OCI-LY7 (cell line): ENCODE results near the gene CIC. TPM values are rescaled to one million over a fixed set of nuclear protein-coding genes. Genes with fewer than 3 reads are reported as not detected.

Source experiments
- BruUV-seq: library from RNA; stranded (reverse); fragments of 400-500 nt; replicated peaks from 2 replicates; lab custom pipeline; 2021; lab: Mats Ljungman, UMichigan
- CTCF ChIA-PET: fragments of 300-600 bp; sonication (Branson Sonifier 250); formaldehyde crosslinking; loops from one replicate; lab custom pipeline; 2022; ENCODE audit warnings: antibody characterized with exemption; ENCODE audit not compliant: unreplicated experiment; lab: Charles Lee
- POLR2A ChIA-PET: fragments of 300-600 bp; sonication (Branson Sonifier 250); formaldehyde crosslinking; loops from one replicate; lab custom pipeline; 2022; ENCODE audit warnings: antibody characterized with exemption; lab: Charles Lee
- DNase-seq: peaks from one replicate; pipeline ENCODE4 v3.0.0-alpha.2; 2015; ENCODE audit warnings: low spot score
- H2AFZ ChIP-seq: fragments of 200-600 bp; sonication (generic), shearing (Covaris generic); 2 replicates; pipeline ENCODE4 v1.6.1; 2014; ENCODE audit warnings: mild to moderate bottlenecking, antibody characterized with exemption, low read length, moderate library complexity
- H3K27ac ChIP-seq: fragments of 200-600 bp; sonication (generic); 2 replicates; pipeline ENCODE4 v1.5.1; 2014; ENCODE audit warnings: mixed run types, low read depth, mild to moderate bottlenecking, moderate library complexity, low read length, inconsistent platforms; ENCODE audit not compliant: poor library complexity, severe bottlenecking
- H3K36me3 ChIP-seq: fragments of 200-600 bp; sonication (generic); 2 replicates; pipeline ENCODE4 v1.6.1; 2014; ENCODE audit warnings: mild to moderate bottlenecking, antibody characterized with exemption, low read length, moderate library complexity, mixed read lengths; ENCODE audit not compliant: insufficient read depth
- H3K4me1 ChIP-seq: fragments of 200-600 bp; sonication (generic); 2 replicates; pipeline ENCODE4 v1.5.1; 2014; ENCODE audit warnings: mild to moderate bottlenecking, low read length; ENCODE audit not compliant: insufficient read depth, poor library complexity, severe bottlenecking
- H3K4me2 ChIP-seq: fragments of 200-600 bp; sonication (generic); 2 replicates; pipeline ENCODE4 v1.6.1; 2014; ENCODE audit warnings: mild to moderate bottlenecking, low read length
- H3K4me3 ChIP-seq: fragments of 200-600 bp; sonication (generic); 2 replicates; pipeline ENCODE4 v1.5.1; 2014; ENCODE audit warnings: mild to moderate bottlenecking, low read depth, low read length; ENCODE audit not compliant: poor library complexity, severe bottlenecking
- H3K79me2 ChIP-seq: fragments of 200-600 bp; sonication (generic); 2 replicates; pipeline ENCODE4 v1.6.1; 2016; ENCODE audit warnings: low read depth, mild to moderate bottlenecking, low read length, moderate library complexity, mixed read lengths; ENCODE audit not compliant: insufficient read depth
- H3K9me2 ChIP-seq: fragments of 200-600 bp; sonication (generic); 2 replicates; pipeline ENCODE4 v1.6.1; 2016; ENCODE audit warnings: mild to moderate bottlenecking, low read length, mixed read lengths; ENCODE audit not compliant: insufficient read depth
- H3K9me3 ChIP-seq: fragments of 200-600 bp; sonication (generic); 2 replicates; pipeline ENCODE4 v1.6.1; 2014; ENCODE audit warnings: mild to moderate bottlenecking, mixed run types, low read length, mixed read lengths
- H4K20me1 ChIP-seq: fragments of 200-600 bp; sonication (generic); 2 replicates; pipeline ENCODE4 v1.6.1; 2014; ENCODE audit warnings: mild to moderate bottlenecking, antibody characterized with exemption, low read length, moderate library complexity, mixed read lengths; ENCODE audit not compliant: insufficient read depth
- CTCF ChIP-seq: fragments of 200-600 bp; sonication (generic); conservative IDR thresholded peaks from 2 replicates; pipeline ENCODE4 v1.5.1; 2014; ENCODE audit warnings: mild to moderate bottlenecking, antibody characterized with exemption, low read length, moderate library complexity, mixed read lengths
- EZH2phosphoT487 ChIP-seq: fragments of 200-600 bp; sonication (generic); IDR thresholded peaks from 2 replicates; pipeline ENCODE4 v1.6.1; 2018; ENCODE audit warnings: low read depth, borderline replicate concordance, mild to moderate bottlenecking, mixed run types, antibody characterized with exemption, low read length, moderate library complexity, mixed read lengths
- intact Hi-C: fragments of 100-400 bp; cut with micrococcal nuclease; formaldehyde crosslinking; loops from one replicate; pipeline ENCODE4 v1.10.0; 2022; ENCODE audit not compliant: unreplicated experiment
- total RNA-seq, 2 experiments: library from RNA; depleted of rRNA in 1 of 2; stranded (reverse); fragments of >200 nt in 1 of 2; shearing (Covaris generic) in 1 of 2; gene quantifications; 2 replicates each; pipeline ENCODE4 v1.2.3, GENCODE V29; 2014 to 2022

CIC gene
- total RNA-seq, 2 experiments from 2014 or later, result 26.8 to 48.2 TPM

- intact Hi-C loops, result no loop called here
- Histone ChIP-seq H3K4me1 (peaks cover 35% of the 10 kb centered on the region), H4K20me1 (no peaks in the 10 kb centered on the region; the same call in 1 of the 2 replicates), H3K9me3 (no peaks in the 10 kb centered on the region), H3K79me2 (peaks cover 19% of the 10 kb centered on the region; the same call in 1 of the 2 replicates), H3K27ac (no peak overlapping the region), H3K36me3 (peaks cover 29% of the 10 kb centered on the region), H2AFZ (no peak overlapping the region), H3K9me2 (no peaks in the 10 kb centered on the region), H3K4me3 (no peak overlapping the region), H3K4me2 (no peak overlapping the region)
- TF ChIP-seq EZH2phosphoT487, result no peak
- TF ChIP-seq CTCF, result no peak
- BruUV-seq, result no TSS peak
- ChIA-PET CTCF (no interaction called here), POLR2A (no interaction called here)
- DNase-seq, result no peak
Observed at GRCh38 chr19:42248270-42249148, 20.5 kb upstream of the CIC start.

- CTCF ChIA-PET, result no interaction called here
- POLR2A ChIA-PET, result no interaction called here
Observed at GRCh38 chr19:42249149-42249750, 19.8 kb upstream of the CIC start.

More at GRCh38 chr19:42249149-42249750, 19.8 kb upstream of the CIC start:
- H3K4me3 ChIP-seq, result no peak overlapping the region
- intact Hi-C loops, result no loop called here
- no peaks in the 10 kb centered on the region for H3K9me3 ChIP-seq
- H3K79me2 ChIP-seq, result peaks cover 22% of the 10 kb centered on the region; the same call in 1 of the 2 replicates
- TF ChIP-seq EZH2phosphoT487 (no peak), CTCF (no peak)
- peaks cover 35% of the 10 kb centered on the region for H3K4me1 ChIP-seq
- no TSS peak for BruUV-seq
- DNase-seq, result no peak
- H2AFZ ChIP-seq, result no peak overlapping the region
- H3K4me2 ChIP-seq, result no peak overlapping the region
- H4K20me1 ChIP-seq, result no peaks in the 10 kb centered on the region; the same call in 1 of the 2 replicates
- peaks cover 29% of the 10 kb centered on the region for H3K36me3 ChIP-seq
- no peak overlapping the region for H3K27ac ChIP-seq
- no peaks in the 10 kb centered on the region for H3K9me2 ChIP-seq
